Umbilical cord (tissue), 2 donors: Measurements from ENCODE around the gene TNIK. TPM values are rescaled to one million over a fixed set of nuclear protein-coding genes. Genes with fewer than 3 reads are reported as not detected.

ENCODE experiments used
- DNase-seq: peaks from one replicate; pipeline ENCODE4 v3.0.0-alpha.2; 2015; ENCODE audit warnings: low spot score
- total RNA-seq: library from RNA; depleted of rRNA; stranded (reverse); fragments of >200 nt; gene quantifications from one replicate; pipeline ENCODE4 v1.2.3, GENCODE V29; 2014; ENCODE audit warnings: low replicate concordance; ENCODE audit not compliant: insufficient read depth

TNIK gene
- total RNA-seq, 1 donor from 2014 or later = 11.6 TPM

GRCh38 chr3:171283848-171284222, 176.4 kb downstream of the TNIK start:
- no peak for DNase-seq

- DNase-seq = no peak
Observed at GRCh38 chr3:171283183-171283847, 176.9 kb downstream of the TNIK start.

GRCh38 chr3:171282041-171282440, 178.2 kb downstream of the TNIK start:
- peak; percentile 86 for DNase-seq

GRCh38 chr3:171281256-171281992, 178.8 kb downstream of the TNIK start:
- DNase-seq = peak; percentile 45

DNA sequence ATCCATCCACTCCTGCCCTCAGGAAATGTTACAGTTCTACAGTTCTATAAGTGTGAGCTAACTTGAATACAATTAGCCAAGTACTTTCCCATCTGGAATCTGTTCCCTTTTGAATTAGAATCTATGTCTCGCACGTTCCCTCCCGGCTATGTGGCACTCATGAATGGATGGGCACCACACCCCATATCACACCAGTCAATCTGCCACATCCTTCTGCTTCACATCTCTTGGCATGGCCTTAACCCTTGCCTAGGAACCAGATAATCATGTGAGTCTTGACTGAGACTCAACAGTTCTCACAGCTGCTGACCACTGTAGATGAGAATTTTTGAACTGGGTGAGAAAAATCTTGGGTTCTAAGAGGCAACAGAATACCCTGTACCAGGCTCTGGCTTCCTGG, 180.2 kb downstream of the TNIK start:
- DNase-seq = no peak

GRCh38 chr3:171278299-171278590, 182.0 kb downstream of the TNIK start:
- DNase-seq = no peak

DNA sequence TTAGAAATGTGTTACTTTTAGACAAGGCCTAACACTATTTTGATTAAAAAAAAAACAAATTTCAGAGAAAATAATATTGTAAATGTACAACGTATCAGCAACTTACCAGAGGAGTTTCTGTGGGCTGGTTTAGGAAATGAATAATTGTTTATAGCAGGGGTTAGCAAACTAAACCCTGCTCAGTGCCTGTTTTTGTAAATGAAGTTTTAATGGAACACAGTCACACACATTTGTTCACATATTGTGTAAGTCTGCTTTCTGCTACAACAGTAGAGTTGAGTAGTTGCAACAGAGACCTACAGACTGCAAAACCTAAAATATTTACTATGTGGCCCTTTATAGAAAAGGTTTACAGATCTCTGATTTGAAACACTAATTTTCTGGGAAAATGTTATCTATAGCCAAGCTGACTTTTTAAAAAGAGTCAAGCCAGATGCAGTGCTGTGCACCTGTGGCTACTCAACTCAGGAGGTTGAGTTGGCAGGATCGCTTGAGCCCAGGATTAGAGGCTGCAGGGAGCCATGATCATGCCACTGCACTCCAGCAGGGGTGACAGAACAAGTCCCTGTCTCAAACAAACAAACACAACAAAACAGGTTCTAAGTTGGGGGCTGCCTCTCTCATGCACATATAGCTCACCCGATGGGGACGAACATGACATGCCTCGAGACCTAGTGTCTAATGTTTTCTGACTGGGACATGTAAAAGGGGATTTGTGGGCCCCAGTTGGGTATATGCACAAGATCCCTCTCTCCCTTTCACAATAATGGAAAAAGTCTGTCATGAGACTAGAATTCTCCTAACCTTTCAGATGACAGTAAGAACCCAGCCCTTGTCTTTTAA, 182.5 kb downstream of the TNIK start:
- no peak for DNase-seq

GRCh38 chr3:171276923-171277322, 183.3 kb downstream of the TNIK start:
- DNase-seq = no peak

GRCh38 chr3:171274222-171274621, 186.0 kb downstream of the TNIK start:
- DNase-seq = no peak

DNA sequence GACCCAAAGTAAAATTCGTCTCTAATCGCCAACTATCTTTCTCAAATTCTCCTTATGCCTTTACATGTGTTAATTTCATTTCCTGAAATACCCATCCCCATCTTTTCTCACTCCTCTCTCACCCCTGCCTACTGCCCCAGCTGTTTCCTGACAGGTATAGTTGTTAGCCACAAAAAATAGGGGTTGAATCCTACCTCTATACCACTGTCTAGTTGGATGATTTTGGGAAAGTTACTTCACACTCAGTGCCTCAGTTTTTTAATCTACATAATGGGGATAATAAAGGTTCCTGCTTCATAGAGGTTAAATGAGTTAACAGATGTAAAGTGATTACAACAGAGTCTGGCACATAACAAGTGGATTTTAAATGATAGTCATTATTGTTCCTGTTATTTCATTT, 189.7 kb downstream of the TNIK start:
- no peak for DNase-seq

- DNase-seq = no peak
Observed at GRCh38 chr3:171269542-171269941, 190.7 kb downstream of the TNIK start.

GRCh38 chr3:171268677-171269076, 191.5 kb downstream of the TNIK start:
- DNase-seq = no peak

DNA sequence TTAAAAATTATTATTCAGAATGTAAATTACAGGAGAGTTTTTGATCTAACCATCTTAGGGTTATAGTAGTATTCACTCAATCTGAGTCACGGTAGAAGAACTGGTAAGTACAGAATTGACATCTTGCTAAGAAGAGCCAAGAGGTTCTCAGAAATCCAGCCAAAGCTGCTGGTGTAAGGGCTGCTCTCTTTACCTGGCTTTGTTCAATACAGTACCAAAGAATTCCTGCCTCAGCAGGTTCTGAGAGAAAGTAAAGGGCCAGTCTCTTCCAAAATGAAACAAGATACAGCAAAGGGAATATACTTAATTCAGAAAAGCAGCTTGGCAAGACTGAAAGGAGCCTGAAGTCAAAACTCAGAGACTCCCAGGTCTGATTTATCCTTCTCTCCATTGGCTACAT, 193.1 kb downstream of the TNIK start:
- DNase-seq = no peak

- DNase-seq = no peak
Observed at GRCh38 chr3:171266740-171267073, 193.5 kb downstream of the TNIK start.

DNA sequence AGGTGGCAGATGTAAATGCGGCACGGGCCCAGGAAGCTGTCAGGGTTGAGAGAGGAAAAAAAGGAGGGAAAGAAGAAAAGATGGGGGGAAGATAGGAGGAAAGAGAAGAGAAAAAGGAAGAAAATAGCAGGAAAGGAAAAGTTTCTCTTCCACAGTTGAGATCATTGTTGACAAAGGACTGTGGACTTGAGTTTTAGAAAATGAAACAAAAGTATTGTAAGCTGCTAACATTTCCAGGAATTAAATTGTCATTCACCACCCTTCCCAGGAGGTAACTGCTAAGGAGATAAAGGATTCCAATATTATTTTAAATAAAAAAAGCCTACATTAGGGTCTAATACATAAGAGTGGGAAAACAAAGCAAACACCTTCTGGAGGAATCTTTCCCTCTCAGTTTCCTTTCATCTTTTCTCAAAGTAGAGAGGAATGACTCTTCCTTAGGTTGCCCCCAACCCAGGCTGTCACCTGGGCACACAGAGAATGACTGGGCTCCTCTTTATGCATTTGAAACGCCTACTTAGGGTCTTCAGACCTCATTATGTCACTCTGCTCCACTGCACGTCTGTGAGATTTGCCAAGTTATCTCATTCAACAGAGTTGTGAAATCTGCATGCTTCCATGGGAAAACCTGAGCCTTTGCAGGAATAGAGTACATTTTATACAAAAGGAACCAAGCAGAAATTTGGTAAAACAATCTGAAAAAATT, 194.0 kb downstream of the TNIK start:
- peak; percentile 39 for DNase-seq

GRCh38 chr3:171264758-171265157, 195.4 kb downstream of the TNIK start:
- no peak for DNase-seq

GRCh38 chr3:171262431-171262830, 197.8 kb downstream of the TNIK start:
- DNase-seq = peak; percentile 34

DNA sequence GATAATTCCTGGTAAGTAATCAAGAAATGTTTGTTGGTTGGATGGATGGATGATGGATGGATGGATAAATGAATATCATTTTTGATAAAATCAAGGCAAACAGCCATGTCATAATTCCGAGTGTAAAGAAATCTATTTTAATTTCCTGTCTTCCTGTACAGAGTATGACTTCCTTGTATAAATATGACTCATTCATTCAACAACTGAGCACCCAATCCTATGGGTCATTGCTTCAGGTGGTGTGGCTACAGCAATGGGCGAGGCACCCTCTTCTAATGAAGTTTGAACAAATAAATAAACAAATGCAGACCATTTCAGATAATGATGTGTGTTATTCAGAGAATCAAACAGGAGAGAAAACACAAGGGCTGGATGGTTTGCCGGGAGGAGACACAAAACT, 198.7 kb downstream of the TNIK start:
- no peak for DNase-seq

- DNase-seq = no peak
Observed at GRCh38 chr3:171260899-171261298, 199.3 kb downstream of the TNIK start.

DNA sequence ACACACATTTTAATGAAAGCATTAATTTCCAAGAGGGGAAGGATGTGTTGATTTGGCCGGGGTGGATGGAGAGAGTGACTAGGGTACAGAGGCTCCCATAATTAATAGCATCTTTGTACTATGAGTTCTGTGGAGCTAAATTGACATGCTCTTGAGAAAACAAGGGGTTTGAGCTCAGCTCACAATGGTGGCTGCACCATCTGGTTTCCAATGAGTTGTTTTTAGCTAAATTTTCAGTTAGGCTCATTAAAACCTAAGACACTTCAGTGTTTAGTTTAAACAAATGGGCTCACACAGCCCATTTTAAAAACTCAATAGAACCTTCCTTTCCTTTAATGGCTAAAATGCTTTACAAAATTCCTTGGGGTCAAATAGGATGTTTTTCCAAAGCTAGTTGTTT, 199.7 kb downstream of the TNIK start:
- no peak for DNase-seq

- no peak for DNase-seq
Observed at GRCh38 chr3:171258316-171258715, 201.9 kb downstream of the TNIK start.
